22Rv1 (cell line): ENCODE measurements around the gene RALGAPA1.

ENCODE experiments used
- CTCF ChIP-seq: fragments of 450-650 bp; IDR thresholded peaks from 2 replicates; pipeline ENCODE4 v1.5.1; 2017; ENCODE audit warnings: mild to moderate bottlenecking
- ZFX ChIP-seq: fragments of 450-650 bp; IDR thresholded peaks from 2 replicates; pipeline ENCODE4 v1.6.1; 2017; ENCODE audit warnings: antibody characterized with exemption, borderline replicate concordance

- TF ChIP-seq CTCF = no peak
- TF ChIP-seq ZFX = no peak
These were observed 40.0 kb upstream of the RALGAPA1 start for GRCh38 chr14:35849122-35849521.
